GM19025 (cell line): Measurements from ENCODE around the gene EXOC4.

Experiments used
- ATAC-seq: cut with Tn5 transposase; IDR thresholded peaks from one replicate; pipeline ENCODE4 v1.9.1; 2021; ENCODE audit warnings: mild to moderate bottlenecking, low read depth, moderate library complexity; ENCODE audit not compliant: unreplicated experiment

EXOC4 gene

GRCh38 chr7:133727476-133728214, 474.8 kb downstream of the EXOC4 start:
- ATAC-seq: no peak

GRCh38 chr7:133730360-133730759, 477.5 kb downstream of the EXOC4 start:
- no peak for ATAC-seq

GRCh38 chr7:133733401-133733800, 480.5 kb downstream of the EXOC4 start:
- no peak for ATAC-seq

- ATAC-seq: no peak
Measured at GRCh38 chr7:133735222-133735621, 482.3 kb downstream of the EXOC4 start.

GRCh38 chr7:133739817-133740216, 486.9 kb downstream of the EXOC4 start:
- no peak for ATAC-seq

GRCh38 chr7:133741078-133741477, 488.2 kb downstream of the EXOC4 start:
- no peak for ATAC-seq

GRCh38 chr7:133741703-133742102, 488.8 kb downstream of the EXOC4 start:
- ATAC-seq: no peak

- ATAC-seq: no peak
Measured at GRCh38 chr7:133742709-133743538, 490.0 kb downstream of the EXOC4 start.

GRCh38 chr7:133744451-133744850, 491.6 kb downstream of the EXOC4 start:
- ATAC-seq: no peak

GRCh38 chr7:133746305-133746704, 493.4 kb downstream of the EXOC4 start:
- no peak for ATAC-seq

- ATAC-seq: no peak
Measured at GRCh38 chr7:133746847-133747246, 494.0 kb downstream of the EXOC4 start.

- ATAC-seq: no peak
Measured at GRCh38 chr7:133748443-133749407, 495.8 kb downstream of the EXOC4 start.

- no peak for ATAC-seq
Measured at GRCh38 chr7:133750287-133750686, 497.4 kb downstream of the EXOC4 start.

GRCh38 chr7:133751079-133751478, 498.2 kb downstream of the EXOC4 start:
- no peak for ATAC-seq

GRCh38 chr7:133753513-133753912, 500.6 kb downstream of the EXOC4 start:
- no peak for ATAC-seq

GRCh38 chr7:133754708-133755107, 501.8 kb downstream of the EXOC4 start:
- no peak for ATAC-seq

GRCh38 chr7:133755901-133756300, 503.0 kb downstream of the EXOC4 start:
- ATAC-seq: no peak

GRCh38 chr7:133761443-133761842, 508.6 kb downstream of the EXOC4 start:
- no peak for ATAC-seq

GRCh38 chr7:133763076-133763640, 510.3 kb downstream of the EXOC4 start:
- ATAC-seq: no peak

GRCh38 chr7:133769668-133770067, 516.8 kb downstream of the EXOC4 start:
- ATAC-seq: no peak
